ENCODE results near the gene SLC51B.
"Not testable (repeated sequence)": the region's sequence is repeated elsewhere in the genome, so short reads cannot be mapped to it uniquely, and the experiment has no call there.

The SLC51B gene

DNA sequence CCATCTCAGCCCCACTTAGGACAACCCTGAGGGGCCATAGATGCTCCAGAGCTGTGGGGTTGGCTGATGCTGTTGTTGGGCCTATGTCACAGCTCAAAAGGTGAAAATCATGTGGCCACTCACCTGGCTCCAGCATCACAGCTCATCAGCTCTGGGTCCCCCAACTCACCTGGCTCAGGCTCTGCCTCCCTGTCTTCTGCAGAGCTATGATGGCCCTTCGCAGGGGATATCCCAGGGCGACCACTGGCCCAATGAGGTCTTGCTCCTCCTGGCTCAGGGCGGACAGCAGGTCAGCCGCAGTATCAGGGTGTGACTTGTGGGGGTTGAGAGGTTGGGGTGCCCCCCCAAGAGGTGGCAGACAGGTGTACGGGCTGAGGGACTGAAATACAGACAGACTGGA is 54.1 kb downstream of the SLC51B start:
- no peak for DNase-seq (ENCODE audit: low read depth in 2 of 2)

DNA sequence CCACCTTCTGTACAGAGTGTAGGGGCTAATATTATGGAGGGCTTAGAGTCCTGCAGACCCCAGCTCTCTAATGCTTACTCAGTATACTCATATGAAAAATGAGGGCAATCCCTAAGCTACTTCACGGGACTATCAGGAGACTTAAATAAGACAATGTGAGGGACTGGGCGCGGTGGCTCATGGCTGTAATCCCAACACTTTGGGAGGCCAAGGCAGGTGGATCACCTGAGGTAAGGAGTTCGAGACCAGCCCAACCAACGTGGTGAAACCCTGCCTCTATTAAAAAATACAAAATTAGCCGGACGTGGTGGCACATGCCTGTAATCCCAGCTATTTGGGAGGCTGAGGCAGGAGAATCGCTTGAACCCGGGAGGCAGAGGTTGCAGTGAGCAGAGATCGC is 54.6 kb downstream of the SLC51B start:
- not testable (repeated sequence) for DNase-seq (ENCODE audit: low read depth in 2 of 2)

DNA sequence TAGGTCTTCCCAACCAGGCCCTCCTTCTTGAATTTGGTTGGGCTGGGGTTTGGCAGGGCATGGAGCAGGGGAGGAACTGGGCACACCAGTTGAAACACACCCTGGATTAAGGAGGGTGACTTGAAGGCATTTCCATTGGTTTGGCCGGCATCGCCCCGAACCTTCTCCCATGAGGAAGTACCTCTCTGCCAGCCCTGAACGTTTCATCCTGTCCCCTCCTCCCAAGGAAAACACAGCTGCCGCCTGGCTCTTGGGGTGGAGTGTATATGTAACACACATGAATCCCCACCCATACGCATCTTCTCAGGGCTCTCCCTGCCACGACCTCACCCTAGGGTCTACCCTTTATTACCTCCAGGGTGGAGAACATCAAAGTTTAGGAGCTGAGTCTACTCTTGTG is 55.3 kb downstream of the SLC51B start:
- DNase-seq (ENCODE audit: low read depth in 2 of 2), result no peak

DNA sequence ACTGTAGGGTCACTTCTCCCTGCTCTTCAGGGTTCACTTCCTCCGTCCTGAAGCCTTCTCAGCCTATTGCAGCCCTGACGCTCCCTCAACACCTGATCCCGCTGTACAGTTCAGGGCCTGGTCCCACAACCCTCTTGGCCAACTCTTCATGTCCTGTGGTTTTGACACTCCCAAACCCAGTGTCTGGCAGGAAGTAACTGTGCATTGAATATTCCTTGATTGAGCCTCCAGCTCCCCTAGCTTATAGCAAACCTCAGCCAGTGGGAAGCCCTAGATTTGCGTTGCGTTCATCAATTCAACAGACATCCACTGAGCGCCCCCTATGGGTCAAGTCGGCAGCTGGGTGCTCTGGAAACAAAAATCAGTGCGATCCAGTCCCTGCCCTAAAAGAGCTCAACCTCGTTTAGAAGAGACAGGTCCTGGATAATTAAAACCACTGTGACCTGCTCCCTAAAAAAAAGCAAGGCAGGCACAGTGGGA is 56.3 kb downstream of the SLC51B start:
- peak in 1 of 2 experiments; percentile 17 for DNase-seq (ENCODE audit: low read depth in 2 of 2)

DNA sequence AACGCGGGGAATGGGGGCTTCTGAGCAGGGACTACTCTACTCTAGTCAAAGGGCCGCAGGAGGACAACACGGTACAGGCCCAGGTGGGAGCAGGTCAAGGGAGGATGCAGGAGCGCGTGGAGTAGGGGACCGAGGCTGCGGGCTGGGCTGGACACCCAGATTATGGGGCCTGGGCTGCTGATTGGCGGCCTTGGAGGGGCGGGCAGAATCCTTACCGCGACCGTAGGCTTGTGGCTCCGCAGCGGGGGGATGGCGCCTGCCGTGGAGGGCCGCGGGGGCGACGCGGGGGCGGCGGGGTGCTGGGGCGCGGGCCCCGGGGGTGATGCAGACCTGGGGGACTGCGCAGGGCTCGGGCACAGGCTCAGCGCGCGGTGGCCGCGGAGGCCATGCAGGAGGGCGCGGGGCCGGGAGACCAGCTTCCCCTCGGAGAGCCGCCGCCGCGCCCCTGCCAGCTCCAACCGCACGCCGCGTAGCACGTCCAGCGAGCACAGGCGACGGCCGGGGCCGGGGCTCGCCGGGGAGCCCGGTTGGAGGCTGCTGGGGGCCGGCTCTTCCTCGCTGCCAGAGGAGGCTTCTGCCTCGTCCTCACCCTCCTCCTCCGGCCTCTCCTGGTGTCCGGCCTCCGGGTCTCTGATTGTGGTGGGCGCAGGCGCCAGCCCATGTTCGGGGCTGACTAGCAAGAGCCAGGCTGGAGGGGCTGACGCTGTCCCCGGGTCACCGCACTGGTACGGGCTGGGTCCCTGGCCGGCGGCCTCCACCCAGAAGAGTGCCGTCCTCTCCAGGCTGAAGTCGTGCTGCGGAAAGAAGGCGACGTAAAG is 56.9 kb downstream of the SLC51B start:
- no peak for DNase-seq (ENCODE audit: low read depth in 2 of 2)

DNA sequence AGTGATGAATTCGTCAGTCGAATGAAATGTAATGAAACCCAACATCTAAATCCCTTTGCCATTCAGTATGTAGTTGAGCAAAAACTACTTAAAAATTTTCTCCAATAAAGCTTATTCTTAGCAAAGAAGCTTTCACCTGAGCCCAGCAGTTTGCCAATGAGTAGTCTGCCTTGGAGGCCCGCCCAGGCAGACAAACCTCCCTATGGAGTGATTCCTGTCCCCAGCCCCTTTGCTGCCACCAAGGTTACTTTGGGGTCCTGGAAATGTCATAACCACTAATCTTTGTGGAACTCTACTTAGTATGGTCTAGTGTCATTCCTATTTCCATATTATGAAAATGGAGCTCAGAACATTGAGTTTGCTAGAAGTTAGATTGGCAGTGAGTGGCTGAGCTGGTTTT is 57.7 kb downstream of the SLC51B start:
- DNase-seq (ENCODE audit: low read depth in 2 of 2), result no peak

Data from fibroblast of skin of left biceps (primary cell).